Ovary (tissue), 3 donors: ENCODE data around the gene PPAT.

Experiments used
- CTCF ChIP-seq, 3 donors: fragments of 450-650 bp in 2 of 3; fragments of 200-600 bp in 1 of 3; IDR thresholded peaks; one replicate each; pipeline versions ENCODE4 v1.5.1 to v1.8.0; 2016 to 2022; ENCODE audit warnings: antibody characterized with exemption in 3 of 3, mild to moderate bottlenecking in 1 of 3
- POLR2A ChIP-seq: fragments of 450-650 bp; IDR thresholded peaks from one replicate; pipeline ENCODE4 v1.6.1; 2017; ENCODE audit warnings: antibody characterized with exemption, mild to moderate bottlenecking, moderate library complexity
- donor health status: DM: no; HTN: no; CAD: no.

- TF ChIP-seq POLR2A (no peak), CTCF (IDR thresholded peaks at IDR 0.05) (no peak)
Measured at GRCh38 chr4:56477192-56477702, 41.8 kb upstream of the PPAT start.
